ENCODE data around the gene DNAJB5. TPM values are rescaled to one million over a fixed set of nuclear protein-coding genes. Genes with fewer than 3 reads are reported as not detected.

Gene DNAJB5
- total and polyA plus RNA-seq, 5 donors from 2014 or later = 0.42 to 2.7 (median 2.1) TPM

Other genes with a start within 250 kb of the DNAJB5 start
- gene PHF24, start 31.5 kb upstream of the DNAJB5 start, total RNA-seq = not detected
- gene PHF24, start 31.5 kb upstream of the DNAJB5 start, polyA plus RNA-seq = not detected
- 259 TPM for gene VCP, start 82.9 kb downstream of the DNAJB5 start, total RNA-seq
- gene VCP, start 82.9 kb downstream of the DNAJB5 start, polyA plus RNA-seq = 100 to 1,000 TPM; 205 to 260 (median 237) TPM
- gene FANCG, start 90.2 kb downstream of the DNAJB5 start, total RNA-seq = 23.7 TPM
- gene FANCG, start 90.2 kb downstream of the DNAJB5 start, polyA plus RNA-seq = 10 to 100 TPM in 2 of 4 donors, 1 to 10 TPM in 2; 8.6 to 12.8 (median 9.6) TPM
- 18.3 TPM for gene PIGO, start 106.8 kb downstream of the DNAJB5 start, total RNA-seq
- 10 to 100 TPM; 22.0 to 31.5 (median 26.4) TPM for gene PIGO, start 106.8 kb downstream of the DNAJB5 start, polyA plus RNA-seq
- gene STOML2, start 113.4 kb downstream of the DNAJB5 start, total RNA-seq = 35.7 TPM
- gene STOML2, start 113.4 kb downstream of the DNAJB5 start, polyA plus RNA-seq = 100 to 1,000 TPM in 1 of 4 donors, 10 to 100 TPM in 3; 87.6 to 107 (median 93.7) TPM
- 7.2 TPM for gene ATOSB, start 126.1 kb downstream of the DNAJB5 start, total RNA-seq
- gene ATOSB, start 126.1 kb downstream of the DNAJB5 start, polyA plus RNA-seq = 1 to 10 TPM; 2.1 to 5.1 (median 3.5) TPM
- gene UNC13B, start 172.3 kb downstream of the DNAJB5 start, total RNA-seq = 0.96 TPM
- gene UNC13B, start 172.3 kb downstream of the DNAJB5 start, polyA plus RNA-seq = under 1 TPM in 2 of 4 donors, not detected in 2; 0.14 to 0.20 TPM

All from CD4-positive, CD25-positive, alpha-beta regulatory T cell (primary cell).